IPS-NIHi11 (cell line): ENCODE measurements around the gene SLC24A3.
A peak's percentile ranks its signal among the peaks of the same experiment; 100 is the strongest.

Experiments
- DNase-seq: peaks from one replicate; pipeline ENCODE4 v3.0.0; 2012; ENCODE audit warnings: mixed read lengths, low spot score

The SLC24A3 gene

DNA sequence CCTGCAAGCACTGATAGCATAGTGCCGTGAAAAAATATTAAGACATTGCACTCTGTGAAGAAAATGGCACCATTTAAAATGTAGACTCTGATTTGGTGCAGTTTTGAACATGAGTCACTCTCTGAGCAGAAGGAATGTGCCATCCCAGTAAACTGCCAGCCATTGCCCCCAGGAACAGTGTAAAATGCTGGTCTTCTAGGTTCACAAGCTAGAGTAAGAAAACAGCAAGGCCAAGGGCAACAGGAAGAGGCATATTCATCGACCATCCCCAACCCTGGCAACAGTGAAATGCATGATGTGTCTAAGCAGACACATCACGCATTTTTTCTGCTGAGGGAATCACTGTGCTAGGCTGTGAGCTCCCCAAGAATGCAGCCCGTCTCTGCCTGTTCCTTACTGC is 382.5 kb downstream of the SLC24A3 start:
- no peak for DNase-seq

DNA sequence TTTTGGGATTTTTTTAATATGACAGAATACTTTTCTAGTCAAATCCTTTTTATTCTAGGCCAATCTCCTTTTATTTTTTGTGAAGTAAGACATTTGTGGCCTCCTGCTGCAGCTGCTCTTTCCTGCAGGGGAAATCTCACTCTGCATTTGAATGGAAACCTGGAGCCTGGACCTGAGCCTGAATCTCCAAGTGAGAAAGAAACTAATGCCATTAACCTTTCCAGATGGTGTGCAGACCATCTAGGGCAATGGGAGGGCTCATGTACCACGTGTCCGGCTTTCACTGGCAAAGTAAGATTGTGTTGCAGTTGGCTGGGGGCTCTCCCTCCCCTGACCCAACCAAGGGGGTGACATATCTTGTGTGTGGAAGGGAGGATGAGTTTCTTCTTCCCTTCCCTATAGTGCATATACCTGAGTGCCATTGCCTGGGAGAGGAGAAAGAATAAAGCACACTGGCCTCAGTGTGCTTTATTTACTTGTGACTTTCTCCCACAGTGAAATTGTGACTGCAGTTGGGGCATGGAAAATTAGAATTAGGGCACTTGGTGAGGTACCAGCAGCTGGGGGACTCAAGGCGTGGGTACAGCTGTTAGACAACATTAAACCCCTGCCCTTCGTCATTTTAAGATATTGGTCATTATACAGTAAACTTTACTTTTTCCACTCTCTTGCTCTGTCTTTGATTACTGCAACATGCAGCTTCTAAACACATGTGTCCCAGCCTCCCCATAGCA is 385.8 kb downstream of the SLC24A3 start:
- DNase-seq, result no peak

- DNase-seq, result no peak
Observed at GRCh38 chr20:19599200-19599599, 386.8 kb downstream of the SLC24A3 start.

DNA sequence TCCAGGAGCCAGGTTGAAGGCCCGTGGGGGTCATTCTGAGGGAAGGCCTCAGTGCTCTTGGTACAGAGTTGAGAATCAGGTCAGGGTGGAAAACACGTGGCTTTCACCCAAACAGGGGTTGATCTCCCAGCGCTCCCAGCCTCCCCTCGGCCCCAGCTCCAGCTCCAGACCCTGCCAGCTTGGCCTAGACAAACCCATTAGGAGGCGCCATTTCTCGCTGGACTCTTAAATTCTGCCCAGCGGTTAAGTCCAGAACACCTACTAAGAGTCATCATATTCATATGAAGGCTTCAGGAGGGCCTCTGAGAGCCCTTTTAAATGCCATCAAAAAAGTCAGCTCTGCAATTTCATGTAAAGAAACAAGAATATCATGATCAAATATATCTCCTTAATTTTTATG is 387.6 kb downstream of the SLC24A3 start:
- DNase-seq, result no peak

- DNase-seq, result no peak
Observed at GRCh38 chr20:19601126-19601810, 388.8 kb downstream of the SLC24A3 start.

DNA sequence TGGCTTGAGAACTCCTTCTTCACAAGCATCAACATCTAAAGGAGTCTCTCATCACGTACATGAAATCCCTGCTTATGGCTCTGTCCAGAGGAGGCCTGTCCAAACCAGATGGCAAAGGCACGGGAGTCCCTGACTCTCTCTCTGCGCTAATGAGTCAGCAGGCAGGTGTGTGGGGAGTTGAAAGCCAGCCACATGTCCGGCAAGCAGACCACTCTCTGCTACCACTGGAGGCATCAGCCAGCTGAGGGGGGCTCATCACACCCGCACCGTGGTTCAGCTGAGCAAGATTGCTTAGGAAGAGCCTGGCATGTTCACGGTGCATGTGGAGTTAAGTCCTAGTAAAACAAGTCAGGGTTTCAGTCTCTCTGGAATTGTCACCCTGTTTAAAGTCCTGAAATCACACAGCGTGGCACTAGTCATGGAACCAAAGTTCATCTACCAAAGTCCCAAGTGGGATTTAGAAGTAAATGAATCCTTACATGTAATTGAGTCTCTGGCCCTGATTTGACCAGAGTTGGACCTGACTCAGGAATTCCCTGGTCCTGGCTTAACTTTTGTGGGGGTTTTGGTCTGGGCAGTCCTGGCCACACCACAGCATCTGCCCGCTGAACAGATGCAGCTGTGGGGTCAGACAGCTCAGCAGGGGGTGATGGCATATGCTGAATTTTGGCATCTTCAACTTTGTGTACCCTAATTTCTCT is 390.4 kb downstream of the SLC24A3 start:
- no peak for DNase-seq

GRCh38 chr20:19603376-19603750 is 390.9 kb downstream of the SLC24A3 start:
- DNase-seq, result no peak

- no peak for DNase-seq
Observed at GRCh38 chr20:19605786-19606485, 393.5 kb downstream of the SLC24A3 start.

DNA sequence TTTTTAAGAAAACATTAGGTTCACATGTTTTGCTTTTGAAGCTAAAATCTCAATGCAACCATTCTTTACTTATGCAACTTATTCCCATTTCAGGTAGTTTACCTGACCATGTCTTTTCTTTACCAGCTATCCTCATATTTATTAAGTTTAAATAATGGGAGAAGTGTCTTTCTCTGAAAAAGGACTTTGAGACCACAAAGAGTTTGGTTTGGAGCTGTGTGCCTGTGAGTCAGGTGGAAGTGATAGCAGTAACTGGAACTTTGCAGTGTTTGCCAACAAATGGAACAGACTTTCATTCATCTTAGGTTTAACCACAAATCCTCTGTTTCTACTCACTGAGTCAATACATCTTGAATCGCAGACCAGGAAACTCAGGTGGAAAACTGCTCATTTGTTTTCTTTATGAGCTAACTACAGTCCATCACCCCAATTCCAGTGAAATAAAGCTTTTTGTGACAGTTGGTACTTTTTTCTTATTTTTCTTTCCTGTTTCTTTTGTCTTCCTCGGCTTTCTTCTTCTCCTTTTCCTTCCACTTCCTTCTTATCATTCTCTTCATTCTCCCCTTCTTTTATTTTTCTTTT is 397.3 kb downstream of the SLC24A3 start:
- DNase-seq, result no peak

DNA sequence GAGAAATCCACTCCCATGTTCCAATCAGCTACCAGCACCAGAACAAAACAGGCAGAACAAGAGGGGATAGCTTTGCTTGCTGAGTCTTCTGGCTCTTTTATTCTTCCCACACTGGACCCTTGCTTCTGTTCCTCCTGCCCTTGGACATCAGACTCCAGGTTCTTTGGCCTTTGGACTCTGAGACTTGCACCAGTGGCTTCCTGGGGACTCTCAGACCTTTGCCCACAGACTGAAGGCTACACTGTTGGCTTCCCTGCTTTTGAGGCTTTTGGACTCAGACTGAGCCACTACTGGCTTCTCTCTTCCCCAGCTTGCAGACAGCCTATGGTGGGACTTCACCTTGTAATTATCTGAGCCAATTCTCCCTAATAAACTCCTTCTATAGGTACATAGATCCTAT is 403.2 kb downstream of the SLC24A3 start:
- DNase-seq, result no peak

GRCh38 chr20:19616081-19616480 is 403.6 kb downstream of the SLC24A3 start:
- no peak for DNase-seq

- no peak for DNase-seq
Observed at GRCh38 chr20:19616620-19617019, 404.2 kb downstream of the SLC24A3 start.

GRCh38 chr20:19617256-19617655 is 404.8 kb downstream of the SLC24A3 start:
- no peak for DNase-seq

GRCh38 chr20:19618711-19619110 is 406.3 kb downstream of the SLC24A3 start:
- DNase-seq, result no peak

- no peak for DNase-seq
Observed at GRCh38 chr20:19619904-19620430, 407.5 kb downstream of the SLC24A3 start.

DNA sequence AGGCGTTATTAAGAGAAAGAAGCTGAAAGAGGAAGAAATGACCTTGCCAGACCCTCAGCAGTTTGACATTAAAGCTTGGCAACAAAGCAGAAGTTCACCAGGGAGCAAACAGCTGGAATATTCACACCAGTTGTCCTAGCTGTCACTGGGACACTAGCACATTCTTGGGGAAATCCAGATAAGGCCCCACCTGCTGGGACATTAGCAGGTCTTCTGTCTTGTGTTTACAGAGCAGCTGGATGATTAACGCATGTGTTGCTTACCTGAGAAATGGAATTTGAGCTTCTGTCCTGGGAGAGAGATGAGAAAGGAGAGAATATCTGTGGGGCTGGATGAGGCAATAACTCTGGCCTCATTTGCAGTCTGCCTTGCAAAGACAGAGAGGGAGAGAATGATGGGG is 408.0 kb downstream of the SLC24A3 start:
- DNase-seq, result peak; percentile 55

- no peak for DNase-seq
Observed at GRCh38 chr20:19621072-19621471, 408.6 kb downstream of the SLC24A3 start.

DNA sequence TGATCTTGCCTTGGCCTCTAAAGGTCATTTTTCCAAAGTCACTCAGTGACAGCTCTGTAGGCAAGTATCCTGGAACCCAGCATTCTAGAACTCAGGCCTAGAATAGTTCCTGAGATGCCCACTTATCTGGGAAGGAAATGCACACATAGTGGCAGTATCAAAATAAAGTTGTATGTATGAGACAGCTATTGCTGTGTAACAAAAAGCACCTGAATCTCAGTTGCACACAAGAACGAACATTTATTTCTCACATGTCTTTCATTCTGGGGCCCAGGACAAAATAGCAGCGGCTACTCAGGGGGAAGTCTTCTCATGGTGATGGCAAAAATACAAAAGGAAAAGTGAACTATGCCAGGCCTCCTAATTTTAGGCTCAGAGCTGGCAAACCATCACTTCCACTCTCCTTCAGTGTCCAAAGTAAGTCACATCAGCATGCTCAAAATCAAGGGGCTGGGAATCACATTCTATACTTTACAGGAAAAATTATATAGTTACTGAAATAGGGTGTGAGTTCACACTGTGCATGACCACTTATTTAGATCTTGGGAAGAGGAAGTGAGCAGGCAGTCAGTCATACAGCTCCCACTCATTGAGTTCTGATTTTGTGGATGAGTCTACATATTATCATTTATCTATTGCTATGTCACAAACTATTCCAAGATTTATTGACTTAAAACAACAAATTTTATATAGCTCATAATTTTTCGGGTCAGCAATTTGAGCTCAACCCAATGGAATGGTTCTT is 412.0 kb downstream of the SLC24A3 start:
- DNase-seq, result no peak

- DNase-seq, result no peak
Observed at GRCh38 chr20:19625426-19625825, 413.0 kb downstream of the SLC24A3 start.

DNA sequence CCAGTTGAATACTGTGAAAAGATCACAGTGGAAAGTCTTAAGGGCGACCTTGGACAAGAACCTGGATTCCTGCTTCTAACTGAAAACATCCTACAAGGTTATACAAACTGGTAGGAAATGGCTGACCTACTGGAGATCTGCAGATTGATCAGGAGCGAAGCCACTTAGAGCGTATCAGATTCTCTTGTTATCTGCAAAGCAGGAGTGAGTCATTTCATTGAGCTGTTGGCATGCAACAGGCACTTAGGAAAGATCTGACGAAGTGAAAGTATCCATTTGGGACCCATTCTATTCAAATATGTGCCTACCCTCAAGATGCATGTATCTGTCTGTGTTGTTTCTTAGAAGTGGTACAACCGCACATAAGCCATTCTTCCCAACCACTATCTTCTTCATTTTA is 414.5 kb downstream of the SLC24A3 start:
- no peak for DNase-seq

DNA sequence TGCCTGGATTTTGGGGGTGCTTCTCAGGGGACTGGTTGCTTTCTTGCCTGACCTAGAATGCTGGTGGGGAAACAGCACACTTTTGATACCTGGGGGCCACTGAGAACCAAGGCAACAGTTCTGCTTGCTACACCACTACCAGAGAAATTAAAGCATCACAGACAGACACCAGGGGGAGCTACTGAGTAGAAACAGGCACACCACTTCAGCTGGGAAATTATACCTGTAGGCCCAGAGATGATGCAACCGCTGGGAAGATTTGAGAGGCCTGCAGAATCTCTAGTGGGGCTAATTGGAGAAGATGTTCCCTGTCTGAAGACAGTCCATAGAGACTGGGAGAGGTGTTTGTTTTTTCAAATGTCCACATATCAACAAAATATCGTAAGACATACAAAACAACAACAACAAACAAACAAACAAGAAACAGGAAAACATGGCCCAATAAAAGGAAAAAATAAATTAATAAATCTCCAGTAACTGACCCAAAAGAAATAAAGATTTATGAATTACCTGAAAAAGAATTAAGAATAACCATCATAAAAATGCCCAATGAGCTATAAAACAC is 416.2 kb downstream of the SLC24A3 start:
- peak; percentile 76 for DNase-seq
